ENCODE results near the gene MDK.

MDK gene

DNA sequence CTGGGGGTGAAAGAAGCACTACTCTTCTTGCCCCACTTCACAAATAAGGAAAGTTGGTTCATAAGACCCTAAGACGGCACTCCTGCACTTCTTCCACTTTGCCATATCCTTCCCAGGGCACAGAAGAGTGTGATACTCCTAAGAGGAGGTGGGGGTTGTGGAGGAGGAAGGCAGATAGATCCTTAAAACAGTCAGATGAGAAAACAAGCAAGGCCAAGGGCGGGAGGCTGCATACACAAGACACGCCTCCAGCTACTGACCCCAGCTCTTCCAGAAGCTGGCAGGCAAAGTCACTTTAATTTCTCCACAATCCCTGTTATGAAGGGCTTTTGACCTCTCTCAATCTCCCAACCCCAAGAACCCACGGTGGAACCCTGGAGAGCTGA, 11.8 kb downstream of the MDK start:
- DNase-seq (ENCODE audit: low read depth in 2 of 3, low spot score in 1 of 3), result no peak

DNA sequence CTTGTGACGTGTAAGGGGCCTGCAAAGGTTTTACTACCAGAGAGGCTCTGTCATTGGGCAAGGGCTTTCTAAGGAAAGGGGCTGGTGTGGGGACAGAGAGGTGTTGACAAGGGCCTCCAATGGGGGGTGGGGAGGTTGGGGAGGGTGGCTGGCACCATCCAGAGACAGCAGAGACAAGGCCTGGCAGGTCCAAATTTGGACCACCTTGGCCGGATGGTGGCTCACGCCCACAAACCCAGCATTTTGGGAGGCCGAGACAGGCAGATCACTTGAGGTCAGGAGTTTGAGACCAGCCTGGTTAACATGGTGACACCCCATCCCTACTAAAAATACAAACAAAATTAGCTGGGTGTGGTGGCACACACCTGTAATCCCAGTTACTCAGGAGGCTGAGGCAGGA, 12.3 kb downstream of the MDK start:
- DNase-seq (ENCODE audit: low read depth in 2 of 3, low spot score in 1 of 3), result no peak

DNA sequence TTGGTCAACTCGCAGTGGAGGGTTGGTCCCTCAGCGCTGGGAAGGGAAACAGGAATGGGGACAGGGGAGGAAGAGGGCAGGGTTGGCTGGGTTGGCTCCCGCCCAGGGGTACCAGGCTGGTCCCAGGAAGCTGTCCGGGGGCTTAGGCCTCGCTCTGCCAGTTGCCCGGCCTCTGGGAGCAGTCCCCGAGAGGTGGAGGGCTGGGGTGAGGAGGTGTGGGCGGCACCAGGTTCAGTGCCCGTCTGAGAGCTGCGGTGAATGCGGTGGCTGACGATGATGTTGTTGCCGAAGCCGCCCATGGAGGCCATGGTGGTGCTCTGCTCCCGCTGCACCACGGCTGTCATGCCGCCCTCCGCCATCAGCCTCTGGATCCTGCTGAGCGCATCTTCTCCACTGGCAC, 16.1 kb downstream of the MDK start:
- DNase-seq (ENCODE audit: low read depth in 2 of 3, low spot score in 1 of 3), result no peak

DNA sequence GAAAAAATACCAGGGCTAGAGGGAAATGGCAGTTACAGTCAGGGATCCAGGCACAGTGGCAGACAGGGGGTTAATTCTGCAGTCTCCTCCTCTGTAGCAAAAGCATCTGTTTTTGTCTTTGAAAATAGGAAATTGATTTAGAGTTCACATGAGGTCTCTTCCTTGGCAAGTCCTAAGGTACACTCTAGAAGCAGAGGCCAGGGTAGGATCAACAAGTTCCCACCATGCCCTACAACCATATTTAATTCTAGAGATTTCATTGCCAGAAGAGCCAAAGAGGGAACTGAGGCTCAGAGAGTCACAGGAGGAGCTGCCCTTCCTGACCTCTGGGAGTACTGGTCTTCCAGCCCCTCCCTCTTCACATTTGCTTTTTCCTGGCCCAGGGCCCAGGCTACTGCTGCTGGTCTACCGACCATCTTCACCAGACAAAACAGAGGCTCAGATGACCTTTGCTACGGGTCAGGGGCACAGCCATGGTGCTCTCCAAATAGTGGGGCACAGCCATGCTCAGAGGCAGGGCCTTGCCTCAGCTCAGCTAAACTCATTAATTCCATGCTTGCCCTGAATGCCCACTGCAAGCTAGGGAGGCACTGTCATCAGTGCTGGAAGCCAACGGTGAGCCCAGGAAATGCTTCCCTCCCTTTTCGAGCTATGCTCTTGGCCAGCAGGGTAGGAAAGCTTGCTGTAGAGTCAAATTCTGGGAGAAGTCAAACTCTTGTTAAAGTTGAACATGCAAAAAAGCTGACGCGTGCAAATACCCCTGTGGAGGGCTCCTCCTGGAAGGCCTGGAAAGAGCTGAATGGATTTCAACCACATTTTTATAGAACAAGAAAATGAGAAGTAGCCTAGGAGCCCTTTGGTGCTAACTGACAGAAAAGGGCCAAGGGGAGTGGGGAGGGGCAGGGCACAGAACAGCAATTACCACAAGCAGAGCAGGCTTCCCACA, 21.8 kb downstream of the MDK start:
- no peak for DNase-seq (ENCODE audit: low read depth in 2 of 3, low spot score in 1 of 3)

DNA sequence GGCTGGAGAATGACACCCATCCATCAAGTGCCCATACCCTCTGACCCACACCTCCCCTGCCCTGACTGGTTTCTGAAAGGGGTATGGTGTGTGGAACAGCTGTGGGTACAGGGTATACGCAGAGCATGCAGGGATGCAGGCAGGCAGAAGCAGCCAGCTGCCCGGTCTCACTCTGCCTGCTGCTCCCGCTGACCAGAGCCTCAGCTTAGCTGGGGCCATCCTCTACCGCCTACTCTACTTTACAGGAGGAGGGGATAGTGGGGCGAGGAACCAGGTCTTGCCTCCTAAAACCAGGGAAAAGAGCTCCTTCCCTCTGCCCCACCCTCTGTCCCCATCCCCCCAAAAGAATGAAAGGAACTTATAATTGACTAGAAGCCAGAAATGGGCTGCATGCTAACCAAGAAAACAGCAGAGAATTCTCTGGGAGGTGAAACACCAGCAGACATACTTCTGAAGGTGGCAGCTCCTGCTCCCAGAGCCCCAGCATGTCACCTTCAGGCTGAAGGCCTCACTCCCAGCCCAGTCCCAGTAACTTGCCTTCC, 23.1 kb downstream of the MDK start:
- no peak for DNase-seq (ENCODE audit: low read depth in 2 of 3, low spot score in 1 of 3)

DNA sequence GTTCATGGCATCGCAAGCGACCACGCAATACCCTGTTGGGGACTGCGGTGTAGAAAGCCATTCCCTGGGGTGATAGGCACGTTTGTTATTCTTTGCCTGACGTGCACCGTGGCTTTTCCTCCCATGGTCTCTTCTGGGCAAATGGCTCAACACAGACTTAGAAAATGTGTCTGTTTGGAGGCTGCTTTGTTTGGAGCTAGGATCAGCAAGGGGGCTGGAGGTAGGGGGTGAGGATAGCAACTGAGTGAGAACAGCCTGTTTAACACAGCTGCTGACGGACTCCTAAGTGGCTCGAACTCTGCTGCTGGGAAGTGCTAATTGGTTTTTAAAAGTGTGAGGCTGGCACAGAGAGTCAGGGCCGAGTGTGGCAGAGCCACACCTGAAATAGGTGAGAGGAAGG, 26.2 kb downstream of the MDK start:
- DNase-seq (ENCODE audit: low read depth in 2 of 3, low spot score in 1 of 3), result no peak

DNA sequence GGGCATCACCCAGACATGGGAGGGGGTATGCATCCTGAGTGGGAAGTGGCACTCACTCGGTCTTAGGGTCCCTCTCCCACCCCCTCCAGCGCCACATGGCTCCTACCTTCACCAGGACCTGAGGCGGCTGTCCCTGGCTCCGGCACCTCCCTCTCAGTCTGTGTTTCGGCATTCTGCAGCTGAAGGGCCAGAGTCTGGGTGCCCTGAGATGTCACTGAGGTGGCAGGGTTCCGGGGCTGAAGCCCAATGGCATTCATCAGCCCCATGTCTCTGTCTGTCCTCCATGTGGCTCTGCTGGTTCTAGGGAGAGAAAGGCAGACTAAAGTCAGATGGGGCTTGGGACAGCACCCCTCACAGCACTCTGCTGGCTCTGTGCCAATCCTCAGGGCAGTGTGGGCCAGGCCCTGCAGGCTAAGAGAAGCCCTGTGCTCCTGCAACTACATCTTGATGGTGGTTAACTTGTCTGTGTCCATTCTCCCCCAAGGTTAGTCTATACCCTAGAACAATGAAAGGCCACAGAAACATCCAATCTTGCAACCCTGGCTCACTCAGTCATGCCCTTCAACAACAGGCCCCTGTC, 27.0 kb downstream of the MDK start:
- no peak for DNase-seq (ENCODE audit: low read depth in 2 of 3, low spot score in 1 of 3)

DNA sequence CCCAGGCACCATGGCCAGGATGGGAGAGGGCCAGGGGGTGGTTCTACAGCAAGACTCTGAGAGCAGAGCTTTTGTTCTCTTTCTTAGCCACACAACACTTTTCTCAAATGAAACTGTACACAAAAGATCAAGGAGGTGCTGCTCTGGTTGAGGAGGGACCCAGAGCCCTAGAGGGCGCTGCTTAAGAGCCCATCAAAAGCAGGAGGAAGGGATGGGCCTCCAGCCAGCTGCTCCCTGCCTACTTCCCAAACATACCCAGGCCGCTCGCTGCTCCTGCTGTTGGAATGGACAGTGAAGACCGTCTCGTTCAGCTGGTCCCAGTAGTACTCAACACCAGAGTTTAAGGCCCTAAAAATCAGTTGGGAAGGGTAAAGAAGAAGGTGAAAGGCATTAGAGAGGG, 28.6 kb downstream of the MDK start:
- no peak for DNase-seq (ENCODE audit: low read depth in 2 of 3, low spot score in 1 of 3)

DNA sequence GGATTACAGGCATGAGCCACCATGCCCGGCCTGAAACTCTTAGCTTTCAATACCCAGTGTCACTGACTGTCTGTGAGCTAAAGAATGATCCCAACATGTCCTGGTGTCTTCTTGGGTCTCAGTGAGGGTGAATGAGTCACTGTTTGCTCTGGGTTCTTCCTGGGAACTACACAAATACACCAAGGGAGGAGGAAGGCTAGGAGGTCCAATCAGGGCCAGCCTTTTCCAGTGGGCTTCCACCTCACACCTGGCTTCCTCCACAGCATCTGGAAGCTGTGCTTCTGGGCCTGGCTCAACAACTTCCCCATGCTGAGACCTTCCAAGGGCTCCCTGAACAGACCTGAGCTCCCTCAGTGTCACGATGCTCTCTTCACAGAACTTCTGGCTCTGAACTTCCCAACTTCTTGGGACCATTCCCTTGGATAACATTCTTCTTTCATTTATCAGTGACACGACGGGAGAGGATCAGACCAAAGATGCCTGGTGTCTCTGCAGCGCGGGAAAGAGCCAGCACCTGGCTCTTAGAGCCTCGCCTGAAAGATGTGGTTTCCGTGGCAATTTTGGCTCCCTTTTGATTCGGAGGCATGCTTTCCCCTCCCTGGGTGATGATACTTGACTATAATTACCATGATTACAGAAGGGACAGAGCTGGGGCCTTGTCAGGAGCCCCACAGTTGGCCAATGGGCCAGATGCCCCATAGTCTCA, 32.4 kb downstream of the MDK start:
- no peak for DNase-seq (ENCODE audit: low read depth in 2 of 3, low spot score in 1 of 3)

DNA sequence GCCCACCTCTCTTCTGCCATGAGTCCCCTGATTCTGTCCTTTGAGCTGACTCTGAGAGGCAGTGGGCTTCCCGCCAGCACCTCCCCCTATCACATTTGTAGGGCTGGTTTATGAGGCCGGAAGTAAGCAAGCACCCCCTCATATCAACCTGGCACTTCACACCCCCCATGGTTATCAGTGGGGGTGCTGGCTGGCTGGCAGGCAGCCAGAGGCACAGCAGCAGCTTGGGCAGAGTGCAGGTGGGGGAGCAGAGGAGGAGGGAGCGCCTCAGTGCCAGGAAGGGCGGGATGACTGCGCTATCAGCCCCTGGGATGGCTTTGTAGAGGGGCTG, 33.0 kb downstream of the MDK start:
- no peak for DNase-seq (ENCODE audit: low read depth in 2 of 3, low spot score in 1 of 3)

DNA sequence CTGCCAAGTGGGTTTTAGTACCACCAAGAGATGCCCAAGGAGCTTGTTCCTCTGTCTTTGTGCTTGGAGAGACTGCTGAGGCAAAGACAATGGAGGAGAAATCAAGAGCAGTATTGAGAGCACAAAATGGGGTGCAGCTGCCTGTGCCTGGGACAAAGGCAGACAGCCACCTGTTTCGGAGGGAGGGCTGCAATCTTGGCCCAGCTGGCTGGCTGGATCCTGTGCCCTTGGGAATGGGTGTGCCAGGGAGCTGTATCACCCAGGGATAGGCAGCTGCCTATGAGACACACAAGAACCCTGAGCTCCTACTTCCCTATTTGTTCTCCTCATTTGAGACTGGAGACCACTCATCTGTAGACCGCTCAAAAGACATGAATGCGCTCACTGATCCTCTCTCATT, 33.4 kb downstream of the MDK start:
- no peak for DNase-seq (ENCODE audit: low read depth in 2 of 3, low spot score in 1 of 3)

DNA sequence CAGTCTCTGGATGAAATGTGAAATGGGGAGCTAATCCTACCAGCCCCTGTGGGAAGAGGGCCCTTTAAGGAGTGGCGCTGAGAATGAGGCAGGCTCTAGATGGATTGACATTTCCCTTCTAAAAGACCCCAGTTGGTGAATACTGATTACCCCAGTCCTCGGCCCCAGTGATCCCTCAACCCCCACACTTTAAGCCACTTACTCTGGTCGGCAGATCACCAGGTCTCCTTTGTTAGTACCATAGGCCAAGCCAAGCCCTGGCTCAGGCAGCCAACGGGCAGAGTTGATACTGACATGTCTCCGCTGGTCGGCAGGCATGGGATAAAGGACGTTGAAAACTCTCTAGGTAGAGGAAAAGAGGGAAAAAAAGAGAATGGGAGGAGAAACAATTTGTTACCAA, 36.2 kb downstream of the MDK start:
- no peak for DNase-seq (ENCODE audit: low read depth in 2 of 3, low spot score in 1 of 3)

DNA sequence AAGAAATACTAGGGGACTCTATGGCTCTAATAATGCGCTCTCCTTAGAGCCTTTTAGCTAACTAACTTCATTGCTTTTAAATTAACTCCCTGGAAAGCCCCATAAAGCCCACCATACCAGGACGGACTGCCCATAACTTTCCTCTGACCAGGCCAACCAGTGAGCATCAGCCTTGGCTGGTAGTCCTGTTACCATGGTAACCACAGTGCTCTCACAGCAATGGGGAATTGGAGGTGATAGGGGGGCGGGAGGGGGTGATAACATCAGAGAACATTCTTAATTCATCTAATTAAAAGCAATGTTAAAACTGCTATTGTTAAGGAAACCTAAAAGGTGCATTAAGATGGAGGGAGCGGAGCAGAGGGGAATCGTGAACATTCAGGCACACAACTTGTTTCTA, 37.3 kb downstream of the MDK start:
- no peak for DNase-seq (ENCODE audit: low read depth in 2 of 3, low spot score in 1 of 3)

DNA sequence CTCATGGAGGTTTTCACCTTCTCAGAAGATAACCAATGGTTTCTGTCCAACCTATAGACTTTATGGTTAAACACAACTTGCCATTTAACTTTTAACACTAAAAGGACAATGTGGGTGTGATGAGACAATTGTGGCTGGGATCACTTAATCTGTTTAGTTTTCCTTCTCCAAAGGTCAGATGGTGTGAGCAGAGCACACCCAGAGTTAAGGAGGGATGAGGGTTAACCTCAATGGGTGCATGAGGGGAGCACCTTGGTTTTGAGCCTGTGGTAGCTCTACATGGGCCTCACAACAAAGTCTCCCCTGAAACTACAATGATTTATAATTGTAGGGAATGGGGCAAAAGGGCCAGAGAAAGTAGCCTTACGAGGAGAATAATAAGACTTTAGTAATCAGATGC, 39.0 kb downstream of the MDK start:
- DNase-seq (ENCODE audit: low read depth in 2 of 3, low spot score in 1 of 3), result no peak

DNA sequence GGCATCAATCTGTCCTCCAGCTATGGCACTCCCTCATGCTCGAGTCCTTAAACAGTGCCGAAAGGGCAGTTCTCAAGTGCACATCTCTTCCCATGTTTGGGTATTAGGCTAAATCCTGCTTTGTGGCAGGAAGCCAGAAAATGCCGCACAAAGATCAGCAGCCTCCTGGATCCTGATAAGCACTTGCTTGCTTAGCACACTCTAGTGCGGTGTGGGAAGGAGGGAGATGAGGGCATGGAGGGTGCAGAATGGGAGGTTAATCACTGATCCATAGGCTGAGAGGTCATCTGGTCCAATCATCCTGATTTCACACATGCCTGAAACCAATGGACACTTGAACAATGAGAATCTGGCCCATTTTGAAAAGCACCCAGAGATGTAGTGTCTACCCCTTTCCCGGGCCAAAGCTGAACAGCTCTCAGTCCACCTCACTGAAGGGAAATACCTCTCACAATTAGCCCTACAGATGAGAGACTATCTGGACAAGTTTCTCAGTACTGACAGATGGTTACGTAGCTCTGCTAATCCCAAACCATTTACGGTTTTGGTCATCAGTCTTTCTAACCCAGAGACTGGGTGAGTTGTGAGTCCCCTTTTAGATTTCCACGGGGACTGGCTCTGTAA, 39.9 kb downstream of the MDK start:
- no peak for DNase-seq (ENCODE audit: low read depth in 2 of 3, low spot score in 1 of 3)

DNA sequence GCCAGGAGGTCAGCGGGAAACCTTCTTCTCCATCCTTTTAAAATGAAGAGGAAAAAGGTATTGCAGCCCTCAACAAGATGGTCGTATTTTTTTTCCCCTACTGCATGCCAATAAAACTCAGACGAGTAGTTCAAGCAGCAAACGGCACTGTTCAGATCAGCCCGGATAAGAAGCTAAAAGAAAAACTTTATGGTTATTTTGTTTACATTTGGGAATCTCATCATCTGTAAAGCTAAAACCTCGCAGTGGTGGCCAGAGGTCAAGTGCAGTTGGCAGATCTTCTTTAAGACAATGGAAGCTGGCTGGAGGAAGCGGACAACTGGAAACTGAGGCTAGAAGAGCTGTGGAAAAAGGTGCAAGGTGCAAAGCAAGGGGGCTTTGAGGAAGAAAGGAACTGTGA, 41.1 kb downstream of the MDK start:
- DNase-seq (ENCODE audit: low read depth in 2 of 3, low spot score in 1 of 3), result no peak

DNA sequence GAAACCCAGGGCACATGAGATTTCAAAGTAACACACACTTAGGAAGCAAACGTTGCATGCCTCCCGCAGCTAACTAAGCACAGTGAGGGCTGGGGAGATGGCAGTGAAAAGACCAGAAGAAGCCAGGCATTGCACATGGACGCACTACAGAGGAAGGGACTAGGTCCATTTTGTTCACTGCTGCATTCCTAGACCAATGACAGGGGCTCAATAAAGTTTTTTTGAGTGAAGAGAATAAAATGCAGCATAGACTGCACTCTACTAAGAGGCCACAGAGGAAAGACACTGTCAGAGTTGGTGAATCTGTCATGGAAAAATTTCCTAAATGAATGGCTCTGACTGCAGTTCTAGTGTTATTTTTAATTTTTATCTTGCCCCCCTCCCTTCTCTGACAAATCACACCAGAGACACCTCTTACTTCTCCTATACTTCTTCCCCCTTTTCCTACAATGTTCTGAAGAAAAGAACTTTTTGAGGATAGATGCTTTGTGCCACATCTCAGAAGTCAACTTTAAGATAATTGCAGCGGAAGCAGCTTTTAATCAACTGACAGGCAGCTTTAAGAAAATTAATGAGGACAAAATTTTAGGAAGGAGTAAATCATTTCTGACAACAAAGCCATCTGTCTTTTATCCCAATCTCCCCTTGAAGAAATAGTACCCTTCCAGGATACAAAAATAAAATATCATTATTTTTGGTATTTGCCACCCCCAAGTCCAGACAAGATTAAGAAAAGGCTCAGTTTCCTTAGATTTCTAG, 44.9 kb downstream of the MDK start:
- no peak for DNase-seq (ENCODE audit: low read depth in 2 of 3, low spot score in 1 of 3)

DNA sequence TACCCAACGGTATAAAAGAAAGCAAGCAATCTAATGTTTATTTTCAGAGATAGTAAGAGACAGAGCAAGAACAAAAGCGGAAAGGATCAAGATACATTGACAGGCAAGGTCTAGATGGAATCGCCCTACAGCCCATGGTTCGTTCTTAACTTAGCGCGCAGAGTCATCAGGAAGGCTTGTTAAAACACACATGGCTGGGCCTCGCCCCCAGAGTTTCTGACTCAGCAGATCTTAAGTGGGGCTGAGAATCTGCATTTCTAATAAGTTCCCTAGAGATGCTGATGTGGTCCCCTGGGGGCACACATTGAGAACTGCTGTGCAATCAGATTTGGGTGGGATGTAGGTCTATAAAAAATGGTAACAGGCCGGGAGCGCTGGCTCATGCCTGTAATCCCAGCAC, 45.9 kb downstream of the MDK start:
- no peak for DNase-seq (ENCODE audit: low read depth in 2 of 3, low spot score in 1 of 3)

DNA sequence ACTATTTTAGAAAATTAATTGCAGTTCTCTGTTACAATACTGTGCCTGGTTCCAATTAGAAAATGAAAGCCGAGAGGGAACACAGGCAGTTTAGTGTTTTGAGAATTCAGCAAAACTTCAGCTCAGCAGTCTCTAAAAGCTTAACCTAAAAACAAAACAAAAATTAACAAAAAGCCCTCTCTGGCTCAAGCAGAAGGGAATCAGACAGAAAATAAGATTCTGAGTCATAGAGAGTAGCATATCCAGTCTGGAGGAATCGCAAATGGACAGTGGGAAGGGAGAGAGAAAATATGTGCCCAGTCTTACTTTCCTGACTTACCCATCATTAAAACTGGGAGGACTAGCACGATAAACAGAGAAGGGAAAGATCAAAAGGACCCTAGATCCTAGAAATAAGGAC, 48.2 kb downstream of the MDK start:
- DNase-seq (ENCODE audit: low read depth in 2 of 3, low spot score in 1 of 3), result no peak

DNA sequence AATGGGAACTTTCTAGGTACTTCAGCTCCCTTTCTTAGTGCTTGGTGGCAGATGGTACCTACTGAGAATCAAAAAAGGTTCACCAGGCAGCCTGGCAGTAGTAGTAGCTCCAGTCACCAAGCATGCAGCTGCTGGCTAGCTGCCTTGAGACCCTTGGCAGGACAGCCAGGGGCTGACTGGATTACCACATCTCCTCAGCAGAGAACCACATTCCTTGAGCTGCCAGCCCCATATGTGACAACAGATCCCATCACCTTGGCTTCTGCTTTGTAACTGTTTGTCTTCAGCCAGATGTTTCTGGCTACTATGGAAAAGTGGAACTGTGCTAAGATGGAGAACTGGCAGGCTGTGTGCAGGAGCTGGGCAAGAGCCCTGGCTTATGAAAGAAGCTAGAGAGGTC, 49.7 kb downstream of the MDK start:
- no peak for DNase-seq (ENCODE audit: low read depth in 2 of 3, low spot score in 1 of 3)

Data from stimulated activated CD4-positive, alpha-beta T cell treated with anti-CD3 and anti-CD28 coated beads, Interleukin-12 subunit alpha, Interleukin-12 subunit beta, amount 100 ng/mL, for 48 hours (primary cell).